Fibroblast of lung (primary cell): ENCODE measurements around the gene RAB9A. TPM values are rescaled to one million over a fixed set of nuclear protein-coding genes. Genes with fewer than 3 reads are reported as not detected.

Source experiments
- DNase-seq, 2 donors: peaks; one replicate each; pipeline versions ENCODE4 v3.0.0 to v3.0.0-alpha.2; 2010; ENCODE audit warnings: low read depth in 2 of 2
- H2AFZ ChIP-seq: 2 replicates; pipeline ENCODE4 v1.5.1; 2012; ENCODE audit warnings: low read length, control low read depth, inconsistent platforms
- H3K27ac ChIP-seq: 2 replicates; pipeline ENCODE4 v1.5.1; 2011; ENCODE audit warnings: low read length, control low read depth; ENCODE audit not compliant: insufficient read depth
- H3K27me3 ChIP-seq: 2 replicates; pipeline ENCODE4 v1.5.1; 2011; ENCODE audit warnings: mild to moderate bottlenecking, low read length; ENCODE audit not compliant: control insufficient read depth, insufficient read depth
- H3K36me3 ChIP-seq: 2 replicates; pipeline ENCODE4 v1.5.1; 2011; ENCODE audit warnings: low read length; ENCODE audit not compliant: control insufficient read depth, insufficient read depth
- H3K4me1 ChIP-seq: 2 replicates; pipeline ENCODE4 v1.5.1; 2011; ENCODE audit warnings: low read length; ENCODE audit not compliant: control insufficient read depth, insufficient read depth; ENCODE audit errors: extremely low read depth
- H3K4me2 ChIP-seq: 2 replicates; pipeline ENCODE4 v1.5.1; 2011; ENCODE audit warnings: low read length, control low read depth; ENCODE audit not compliant: insufficient read depth; ENCODE audit errors: extremely low read depth
- H3K4me3 ChIP-seq, 4 experiments: fragments of 200-600 bp in 1 of 4; sonication (generic) in 1 of 4; replicated peaks in 1 of 4; 2 replicates each; pipeline ENCODE4 v1.5.1; 2011 to 2016; ENCODE audit warnings: low read length in 4 of 4, low read depth in 3 of 4, mild to moderate bottlenecking in 3 of 4, control low read depth in 2 of 4, inconsistent platforms in 1 of 4, mixed read lengths in 1 of 4; ENCODE audit not compliant: insufficient read depth in 1 of 4; ENCODE audit errors: control extremely low read depth in 1 of 4
- H3K79me2 ChIP-seq: 2 replicates; pipeline ENCODE4 v1.5.1; 2012; ENCODE audit warnings: mild to moderate bottlenecking, low read length, inconsistent platforms; ENCODE audit not compliant: control insufficient read depth, insufficient read depth
- H3K9ac ChIP-seq: 2 replicates; pipeline ENCODE4 v1.5.1; 2011; ENCODE audit warnings: mild to moderate bottlenecking, low read length, control low read depth; ENCODE audit not compliant: insufficient read depth
- H3K9me3 ChIP-seq: 2 replicates; pipeline ENCODE4 v1.5.1; 2012; ENCODE audit warnings: low read depth, low read length; ENCODE audit not compliant: control insufficient read depth, insufficient read depth
- H4K20me1 ChIP-seq: 2 replicates; pipeline ENCODE4 v1.5.1; 2011; ENCODE audit warnings: low read length; ENCODE audit not compliant: control insufficient read depth, insufficient read depth; ENCODE audit errors: extremely low read depth
- EZH2 ChIP-seq: IDR thresholded peaks from 2 replicates; pipeline ENCODE4 v1.5.1; 2012; ENCODE audit warnings: low read length, control low read depth, mild to moderate bottlenecking; ENCODE audit errors: missing control alignments
- polyA plus RNA-seq, 2 donors: library from polyadenylated mRNA; depleted of rRNA in 1 of 2; stranded (reverse) in 1 of 2; unstranded in 1 of 2; fragments of >200 nt; gene quantifications; 2 replicates each; pipeline ENCODE4 v1.2.1, GENCODE V29; 2011 to 2012; ENCODE audit warnings: missing spikeins in 1 of 2
- total RNA-seq: library from RNA; depleted of rRNA; stranded (reverse); fragments of >200 nt; gene quantifications from 2 replicates; pipeline ENCODE4 v1.2.1, GENCODE V29; 2014
- TF ChIP-seq, protein P1 (sequence below), 2 donors: IDR thresholded peaks in 1 of 2; conservative IDR thresholded peaks in 1 of 2; 1 replicate in 1 of 2; 2 replicates in 1 of 2; pipeline ENCODE4 v1.5.1; 2011 to 2012; ENCODE audit warnings: low read length in 2 of 2, control low read depth in 1 of 2, inconsistent platforms in 1 of 2, low read depth in 1 of 2, mild to moderate bottlenecking in 1 of 2

Gene RAB9A
- total and polyA plus RNA-seq, 2 donors (not counting 1 experiment from before 2014, with no cell fraction given): 40.3 to 44.2 TPM

- Histone ChIP-seq H3K27ac (no peak overlapping the region), H3K9ac (no peak overlapping the region), H3K9me3 (no peaks in the 10 kb centered on the region), H2AFZ (no peak overlapping the region), H3K79me2 (no peaks in the 10 kb centered on the region), H3K36me3 (peaks cover 2% of the 10 kb centered on the region), H3K4me2 (no peak overlapping the region), H3K27me3 (no peaks in the 10 kb centered on the region), H3K4me3 (no peak overlapping the region), H3K4me1 (peaks cover 2% of the 10 kb centered on the region), H4K20me1 (no peaks in the 10 kb centered on the region)
- no peak for TF ChIP-seq EZH2
- TF ChIP-seq, protein P1, sequence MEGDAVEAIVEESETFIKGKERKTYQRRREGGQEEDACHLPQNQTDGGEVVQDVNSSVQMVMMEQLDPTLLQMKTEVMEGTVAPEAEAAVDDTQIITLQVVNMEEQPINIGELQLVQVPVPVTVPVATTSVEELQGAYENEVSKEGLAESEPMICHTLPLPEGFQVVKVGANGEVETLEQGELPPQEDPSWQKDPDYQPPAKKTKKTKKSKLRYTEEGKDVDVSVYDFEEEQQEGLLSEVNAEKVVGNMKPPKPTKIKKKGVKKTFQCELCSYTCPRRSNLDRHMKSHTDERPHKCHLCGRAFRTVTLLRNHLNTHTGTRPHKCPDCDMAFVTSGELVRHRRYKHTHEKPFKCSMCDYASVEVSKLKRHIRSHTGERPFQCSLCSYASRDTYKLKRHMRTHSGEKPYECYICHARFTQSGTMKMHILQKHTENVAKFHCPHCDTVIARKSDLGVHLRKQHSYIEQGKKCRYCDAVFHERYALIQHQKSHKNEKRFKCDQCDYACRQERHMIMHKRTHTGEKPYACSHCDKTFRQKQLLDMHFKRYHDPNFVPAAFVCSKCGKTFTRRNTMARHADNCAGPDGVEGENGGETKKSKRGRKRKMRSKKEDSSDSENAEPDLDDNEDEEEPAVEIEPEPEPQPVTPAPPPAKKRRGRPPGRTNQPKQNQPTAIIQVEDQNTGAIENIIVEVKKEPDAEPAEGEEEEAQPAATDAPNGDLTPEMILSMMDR (conservative IDR thresholded peaks at IDR 0.05 in 1 of 2, IDR thresholded peaks at IDR 0.05 in 1 of 2; ENCODE audit: low read depth in 1 of 2, low read length in 2 of 2): no peak
- DNase-seq: no peak
Measured at GRCh38 chrX:13752141-13752540, 63.2 kb downstream of the RAB9A start.

DNA sequence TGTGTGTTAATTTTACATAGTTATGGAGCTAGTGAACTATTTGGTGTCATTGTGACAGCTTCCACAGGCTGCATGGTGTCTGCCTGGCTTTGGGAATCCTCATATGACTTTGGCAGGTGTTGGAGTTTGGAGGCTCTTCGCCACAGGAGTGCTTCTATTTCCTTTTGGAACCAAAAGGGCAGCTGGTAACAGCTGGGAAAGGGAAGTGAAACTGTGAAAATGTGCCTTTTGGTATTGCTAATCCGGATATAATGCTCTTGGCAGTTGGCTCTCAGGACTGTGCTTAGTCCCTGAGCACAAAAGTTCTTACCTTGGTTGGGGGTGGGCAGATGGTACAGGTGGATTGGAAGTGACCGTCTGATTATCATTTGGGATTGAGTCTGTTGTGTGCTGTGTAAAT lies 63.7 kb downstream of the RAB9A start:
- no peak overlapping the region for H2AFZ ChIP-seq
- H3K4me3 ChIP-seq: no peak overlapping the region
- no peaks in the 10 kb centered on the region for H3K27me3 ChIP-seq
- peaks cover 2% of the 10 kb centered on the region for H3K36me3 ChIP-seq
- H3K9ac ChIP-seq: no peak overlapping the region
- no peak for DNase-seq
- no peaks in the 10 kb centered on the region for H3K79me2 ChIP-seq
- H3K27ac ChIP-seq: no peak overlapping the region
- TF ChIP-seq, protein P1 (conservative IDR thresholded peaks at IDR 0.05 in 1 of 2, IDR thresholded peaks at IDR 0.05 in 1 of 2; ENCODE audit: low read depth in 1 of 2, low read length in 2 of 2): no peak
- TF ChIP-seq EZH2: no peak
- H3K9me3 ChIP-seq: no peaks in the 10 kb centered on the region
- peaks cover 1% of the 10 kb centered on the region for H3K4me1 ChIP-seq
- H3K4me2 ChIP-seq: no peak overlapping the region
- H4K20me1 ChIP-seq: no peaks in the 10 kb centered on the region

GRCh38 chrX:13754765-13755164 lies 65.8 kb downstream of the RAB9A start:
- H3K27me3 ChIP-seq: no peaks in the 10 kb centered on the region
- peaks cover 1% of the 10 kb centered on the region for H3K36me3 ChIP-seq
- H4K20me1 ChIP-seq: no peaks in the 10 kb centered on the region
- no peak for TF ChIP-seq EZH2
- TF ChIP-seq, protein P1 (conservative IDR thresholded peaks at IDR 0.05 in 1 of 2, IDR thresholded peaks at IDR 0.05 in 1 of 2; ENCODE audit: low read depth in 1 of 2, low read length in 2 of 2): no peak
- no peak overlapping the region for H3K27ac ChIP-seq
- no peak overlapping the region for H3K9ac ChIP-seq
- no peak overlapping the region for H3K4me2 ChIP-seq
- no peaks in the 10 kb centered on the region for H3K4me1 ChIP-seq
- H3K9me3 ChIP-seq: no peaks in the 10 kb centered on the region
- no peaks in the 10 kb centered on the region for H3K79me2 ChIP-seq
- H3K4me3 ChIP-seq: no peak overlapping the region
- H2AFZ ChIP-seq: no peak overlapping the region
- no peak for DNase-seq
